HCT116 (cell line): ENCODE results near the gene RNF212. TPM values are rescaled to one million over a fixed set of nuclear protein-coding genes. Genes with fewer than 3 reads are reported as not detected.

ENCODE experiments used
- ATAC-seq: fragments of 200-7000 bp; cut with Tn5 transposase; 2 replicates; pipeline ENCODE4 v1.9.1; 2020; ENCODE audit warnings: mild to moderate bottlenecking, moderate library complexity
- BruUV-seq: library from RNA; stranded (reverse); fragments of 400-500 nt; replicated peaks from 2 replicates; lab custom pipeline; 2021; lab: Mats Ljungman, UMichigan
- CTCF ChIA-PET: fragments of 300-600 bp; sonication (Branson Sonifier 250); formaldehyde crosslinking; loops from one replicate; lab custom pipeline; 2021; ENCODE audit warnings: antibody characterized with exemption; lab: Charles Lee
- POLR2A ChIA-PET: fragments of 300-600, 350-600 bp; sonication (Branson Sonifier 250); formaldehyde crosslinking; loops from one replicate; lab custom pipeline; 2021; ENCODE audit warnings: antibody characterized with exemption; lab: Charles Lee
- RAD21 ChIA-PET, 2 experiments: fragments of 300-600 bp; sonication (Branson Sonifier 250); formaldehyde crosslinking; loops; one replicate each; lab custom pipeline; 2023; ENCODE audit warnings: low total read pairs in 2 of 2; ENCODE audit not compliant: uncharacterized antibody in 2 of 2, unreplicated experiment in 2 of 2, low non-redundant PET in 1 of 2; lab: Charles Lee
- DNase-seq: peaks from one replicate; pipeline ENCODE4 v3.0.0-alpha.2; 2010; ENCODE audit warnings: low read depth, low spot score
- H2AFZ ChIP-seq: fragments of 200-600 bp; shearing (Covaris generic), sonication (generic); 2 replicates; pipeline ENCODE4 v1.6.1; 2017; ENCODE audit warnings: low read depth, mixed run types, mixed read lengths, antibody characterized with exemption, low read length; ENCODE audit not compliant: poor library complexity, severe bottlenecking
- H3K27ac ChIP-seq: 2 replicates; pipeline ENCODE4 v1.5.1; 2012; ENCODE audit warnings: low read depth, low read length
- H3K27me3 ChIP-seq: fragments of 200-600 bp; sonication (generic); 2 replicates; pipeline ENCODE4 v1.6.1; 2016; ENCODE audit warnings: mixed run types, low read length, mixed read lengths; ENCODE audit not compliant: insufficient read depth
- H3K36me3 ChIP-seq, 2 experiments: fragments of 200-500 bp in 1 of 2; fragments of 200-600 bp in 1 of 2; sonication (Bioruptor generic) in 1 of 2; sonication (generic) in 1 of 2; 2 replicates each; pipeline versions ENCODE4 v1.5.1 to v1.6.1; 2014 to 2016; ENCODE audit warnings: low read length in 2 of 2, inconsistent platforms in 1 of 2, mixed read lengths in 1 of 2, mixed run types in 1 of 2; ENCODE audit not compliant: insufficient read depth in 2 of 2, control insufficient read depth in 1 of 2
- H3K4me1 ChIP-seq, 2 experiments: fragments of 200-600 bp in 1 of 2; sonication (generic) in 1 of 2; 2 replicates each; pipeline versions ENCODE4 v1.5.1 to v1.6.1; 2012 to 2017; ENCODE audit warnings: low read length in 2 of 2, inconsistent platforms in 1 of 2, mild to moderate bottlenecking in 1 of 2, mixed read lengths in 1 of 2, mixed run types in 1 of 2, moderate library complexity in 1 of 2; ENCODE audit not compliant: insufficient read depth in 2 of 2, control insufficient read depth in 1 of 2
- H3K4me2 ChIP-seq: fragments of 200-600 bp; sonication (generic); 2 replicates; pipeline ENCODE4 v1.6.1; 2017; ENCODE audit warnings: mixed run types, low read length, mixed read lengths
- H3K4me3 ChIP-seq, 2 experiments: fragments of 200-600 bp in 1 of 2; sonication (generic) in 1 of 2; replicated peaks in 1 of 2; 2 replicates each; pipeline ENCODE4 v1.5.1; 2011 to 2016; ENCODE audit warnings: low read length in 2 of 2, control low read depth in 1 of 2, low read depth in 1 of 2, mild to moderate bottlenecking in 1 of 2, mixed read lengths in 1 of 2, mixed run types in 1 of 2
- H3K79me2 ChIP-seq: fragments of 200-600 bp; sonication (generic); 2 replicates; pipeline ENCODE4 v1.6.1; 2017; ENCODE audit warnings: mild to moderate bottlenecking, mixed run types, low read length, moderate library complexity, mixed read lengths; ENCODE audit not compliant: insufficient read depth
- H3K9ac ChIP-seq: fragments of 200-600 bp; sonication (generic); 2 replicates; pipeline ENCODE4 v1.6.1; 2016; ENCODE audit warnings: low read length, mixed read lengths
- H3K9me2 ChIP-seq: fragments of 200-600 bp; sonication (generic), shearing (Covaris generic); 2 replicates; pipeline ENCODE4 v1.6.1; 2017; ENCODE audit warnings: mixed run types, mild to moderate bottlenecking, moderate library complexity; ENCODE audit not compliant: insufficient read depth
- H3K9me3 ChIP-seq, 2 experiments: fragments of 200-500 bp in 1 of 2; fragments of 200-600 bp in 1 of 2; sonication (Bioruptor generic) in 1 of 2; sonication (generic) in 1 of 2; 2 replicates each; pipeline ENCODE4 v1.6.1; 2014 to 2017; ENCODE audit warnings: low read length in 2 of 2, mixed read lengths in 2 of 2, inconsistent platforms in 1 of 2, low read depth in 1 of 2, mild to moderate bottlenecking in 1 of 2, mixed run types in 1 of 2, moderate library complexity in 1 of 2; ENCODE audit not compliant: control insufficient read depth in 1 of 2, insufficient read depth in 1 of 2
- H4K20me1 ChIP-seq: fragments of 200-600 bp; sonication (generic), shearing (Covaris generic); 2 replicates; pipeline ENCODE4 v1.6.1; 2017; ENCODE audit warnings: mixed run types, mild to moderate bottlenecking, moderate library complexity; ENCODE audit not compliant: insufficient read depth
- EGR1 ChIP-seq: IDR thresholded peaks from 2 replicates; pipeline ENCODE4 v1.6.1; 2012; ENCODE audit warnings: low read depth
- ELF1 ChIP-seq: IDR thresholded peaks from 2 replicates; pipeline ENCODE4 v1.6.1; 2012; ENCODE audit warnings: low read depth, borderline replicate concordance
- EZH2phosphoT487 ChIP-seq: fragments of 200-600 bp; IDR thresholded peaks from 2 replicates; pipeline ENCODE4 v1.6.1; 2018; ENCODE audit warnings: antibody characterized with exemption, borderline replicate concordance
- FOSL1 ChIP-seq: IDR thresholded peaks from 2 replicates; pipeline ENCODE4 v1.6.1; 2012; ENCODE audit warnings: low read depth
- JUND ChIP-seq: IDR thresholded peaks from 2 replicates; pipeline ENCODE4 v1.6.1; 2012
- POLR2A ChIP-seq: IDR thresholded peaks from 2 replicates; pipeline ENCODE4 v1.7.0; 2011; ENCODE audit warnings: borderline replicate concordance; ENCODE audit not compliant: insufficient read depth, insufficient read length; ENCODE audit errors: extremely low read depth
- POLR2AphosphoS5 ChIP-seq: IDR thresholded peaks from 2 replicates; pipeline ENCODE4 v1.6.1; 2011; ENCODE audit warnings: mild to moderate bottlenecking, low read depth, low read length, moderate library complexity
- RAD21 ChIP-seq: IDR thresholded peaks from 2 replicates; pipeline ENCODE4 v1.6.1; 2012; ENCODE audit warnings: low read depth, mild to moderate bottlenecking
- SIN3A ChIP-seq: IDR thresholded peaks from 2 replicates; pipeline ENCODE4 v1.6.1; 2012; ENCODE audit warnings: low read depth
- SRF ChIP-seq: IDR thresholded peaks from 2 replicates; pipeline ENCODE4 v1.6.1; 2012; ENCODE audit warnings: low read depth
- TCF7L2 ChIP-seq: IDR thresholded peaks from 2 replicates; pipeline ENCODE4 v1.7.0; 2011; ENCODE audit warnings: borderline replicate concordance, inconsistent platforms; ENCODE audit not compliant: insufficient read depth, insufficient read length; ENCODE audit errors: extremely low read depth
- ZNF274 ChIP-seq: fragments of 200-500 bp; sonication (Bioruptor generic); IDR thresholded peaks from 2 replicates; pipeline ENCODE4 v1.6.1; 2014; ENCODE audit warnings: mild to moderate bottlenecking, low read depth, low read length, inconsistent platforms
- intact Hi-C: fragments of 100-400 bp; cut with micrococcal nuclease; formaldehyde crosslinking; loops from 2 replicates; pipeline ENCODE4 v1.10.0; 2022
- total RNA-seq: library from RNA; stranded (reverse); gene quantifications from one replicate; pipeline ENCODE4 v1.2.1, GENCODE V29; 2021; ENCODE audit not compliant: unreplicated experiment
- TF ChIP-seq, protein P1 (sequence below): IDR thresholded peaks from 2 replicates; pipeline ENCODE4 v1.6.1; 2012
- TF ChIP-seq, protein P2 (sequence below): IDR thresholded peaks from 2 replicates; pipeline ENCODE4 v1.6.1; 2012; ENCODE audit warnings: low read depth
- TF ChIP-seq, protein P3 (sequence below), 3 experiments: fragments of 200-600 bp in 1 of 3; sonication (generic) in 1 of 3; IDR thresholded peaks in 2 of 3; conservative IDR thresholded peaks in 1 of 3; 2 replicates each; pipeline ENCODE4 v1.5.1; 2012 to 2017; ENCODE audit warnings: low read depth in 2 of 3, low read length in 2 of 3, antibody characterized with exemption in 1 of 3, borderline replicate concordance in 1 of 3, control low read depth in 1 of 3, mild to moderate bottlenecking in 1 of 3, mixed read lengths in 1 of 3, mixed run types in 1 of 3, moderate library complexity in 1 of 3; ENCODE audit not compliant: insufficient read depth in 1 of 3

The RNF212 gene
- total RNA-seq, 1 experiment from 2014 or later: not detected

DNA sequence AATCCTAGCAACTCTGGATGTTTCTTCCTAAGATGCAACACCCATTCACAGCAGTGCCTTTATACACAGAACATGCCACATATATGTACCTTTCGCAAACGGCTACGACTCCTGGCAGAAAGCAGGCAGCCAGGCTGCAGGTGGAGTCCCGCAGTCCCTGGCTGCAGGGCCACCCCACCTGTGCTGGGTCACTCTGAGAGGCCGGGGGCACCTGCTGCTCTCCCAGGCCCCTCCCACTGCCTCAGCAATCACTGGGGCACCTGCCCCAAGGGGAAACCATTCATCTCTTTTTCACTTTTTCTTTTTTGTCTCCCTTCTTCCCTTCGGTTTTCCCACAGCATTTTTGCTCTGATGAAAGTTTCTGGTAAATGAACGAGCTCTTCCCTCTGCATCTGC lies 28.0 kb downstream of the RNF212 start:
- H3K27ac ChIP-seq: no peak overlapping the region
- H4K20me1 ChIP-seq: no peaks in the 10 kb centered on the region
- ChIA-PET POLR2A (no interaction called here), RAD21 (no interaction called here), CTCF (no interaction called here)
- intact Hi-C loops: no loop called here
- no peaks in the 10 kb centered on the region for H3K79me2 ChIP-seq
- no peak overlapping the region for H2AFZ ChIP-seq
- H3K27me3 ChIP-seq: peaks cover 9% of the 10 kb centered on the region; the same call in 1 of the 2 replicates
- H3K9ac ChIP-seq: no peak overlapping the region
- H3K9me3 ChIP-seq: peaks cover 0 to 5% of the 10 kb centered on the region in 2 experiments; a peak in 1 of 4 replicates
- no peak overlapping the region for H3K4me3 ChIP-seq
- no peaks in the 10 kb centered on the region for H3K9me2 ChIP-seq
- H3K36me3 ChIP-seq: no peaks in the 10 kb centered on the region
- BruUV-seq: no TSS peak
- ATAC-seq (no peak), DNase-seq (no peak)
- H3K4me1 ChIP-seq: peaks cover 0 to 14% of the 10 kb centered on the region in 2 experiments; a peak in 2 of 4 replicates
- TF ChIP-seq ELF1 (no peak), JUND (no peak), RAD21 (no peak), TCF7L2 (no peak), SIN3A (no peak), ZNF274 (no peak), POLR2AphosphoS5 (no peak)
- TF ChIP-seq, protein P1, sequence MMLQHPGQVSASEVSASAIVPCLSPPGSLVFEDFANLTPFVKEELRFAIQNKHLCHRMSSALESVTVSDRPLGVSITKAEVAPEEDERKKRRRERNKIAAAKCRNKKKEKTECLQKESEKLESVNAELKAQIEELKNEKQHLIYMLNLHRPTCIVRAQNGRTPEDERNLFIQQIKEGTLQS: no peak
- no peak overlapping the region for H3K4me2 ChIP-seq

DNA sequence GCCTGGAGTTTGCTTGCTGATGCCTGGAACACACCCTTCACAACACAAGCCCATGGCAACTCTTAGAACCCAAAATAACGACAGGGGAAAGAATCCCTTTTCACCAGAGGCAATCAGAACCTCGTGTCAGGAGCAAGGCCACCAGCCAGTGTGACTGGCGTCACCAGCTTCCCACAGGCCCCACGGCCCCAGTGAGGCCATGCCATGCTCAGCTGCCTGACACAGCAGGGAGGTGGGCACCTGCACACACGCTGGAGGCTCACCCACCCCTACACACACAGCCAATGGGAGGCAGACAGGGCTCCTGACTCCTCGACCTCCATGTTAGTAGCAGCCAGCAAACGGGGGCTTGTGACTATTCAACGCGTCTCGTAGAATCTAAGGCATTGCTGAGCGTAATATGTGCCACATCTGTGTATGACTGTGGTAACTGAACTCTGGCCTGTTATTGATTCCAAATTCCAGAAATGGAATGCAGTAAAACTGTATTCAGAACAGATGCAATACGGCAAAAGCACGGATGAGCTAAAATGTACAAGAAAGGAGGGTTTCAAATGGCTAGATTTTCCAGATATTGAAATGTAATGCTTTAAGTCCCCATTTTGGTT lies 28.5 kb downstream of the RNF212 start:
- H3K9ac ChIP-seq: no peak overlapping the region
- BruUV-seq: no TSS peak
- H3K4me1 ChIP-seq: peaks cover 0 to 14% of the 10 kb centered on the region in 2 experiments; a peak in 2 of 4 replicates
- no peak overlapping the region for H3K27ac ChIP-seq
- no peaks in the 10 kb centered on the region for H3K79me2 ChIP-seq
- H4K20me1 ChIP-seq: no peaks in the 10 kb centered on the region
- H3K4me3 ChIP-seq: no peak overlapping the region
- intact Hi-C loops: no loop called here
- peaks cover 9% of the 10 kb centered on the region; the same call in 1 of the 2 replicates for H3K27me3 ChIP-seq
- ChIA-PET CTCF (no interaction called here), POLR2A (no interaction called here), RAD21 (no interaction called here)
- peaks cover 0 to 5% of the 10 kb centered on the region in 2 experiments; a peak in 1 of 4 replicates for H3K9me3 ChIP-seq
- H3K36me3 ChIP-seq: no peaks in the 10 kb centered on the region
- ATAC-seq (no peak), DNase-seq (no peak)
- H2AFZ ChIP-seq: no peak overlapping the region
- no peak overlapping the region for H3K4me2 ChIP-seq
- no peaks in the 10 kb centered on the region for H3K9me2 ChIP-seq
- TF ChIP-seq, protein P2, sequence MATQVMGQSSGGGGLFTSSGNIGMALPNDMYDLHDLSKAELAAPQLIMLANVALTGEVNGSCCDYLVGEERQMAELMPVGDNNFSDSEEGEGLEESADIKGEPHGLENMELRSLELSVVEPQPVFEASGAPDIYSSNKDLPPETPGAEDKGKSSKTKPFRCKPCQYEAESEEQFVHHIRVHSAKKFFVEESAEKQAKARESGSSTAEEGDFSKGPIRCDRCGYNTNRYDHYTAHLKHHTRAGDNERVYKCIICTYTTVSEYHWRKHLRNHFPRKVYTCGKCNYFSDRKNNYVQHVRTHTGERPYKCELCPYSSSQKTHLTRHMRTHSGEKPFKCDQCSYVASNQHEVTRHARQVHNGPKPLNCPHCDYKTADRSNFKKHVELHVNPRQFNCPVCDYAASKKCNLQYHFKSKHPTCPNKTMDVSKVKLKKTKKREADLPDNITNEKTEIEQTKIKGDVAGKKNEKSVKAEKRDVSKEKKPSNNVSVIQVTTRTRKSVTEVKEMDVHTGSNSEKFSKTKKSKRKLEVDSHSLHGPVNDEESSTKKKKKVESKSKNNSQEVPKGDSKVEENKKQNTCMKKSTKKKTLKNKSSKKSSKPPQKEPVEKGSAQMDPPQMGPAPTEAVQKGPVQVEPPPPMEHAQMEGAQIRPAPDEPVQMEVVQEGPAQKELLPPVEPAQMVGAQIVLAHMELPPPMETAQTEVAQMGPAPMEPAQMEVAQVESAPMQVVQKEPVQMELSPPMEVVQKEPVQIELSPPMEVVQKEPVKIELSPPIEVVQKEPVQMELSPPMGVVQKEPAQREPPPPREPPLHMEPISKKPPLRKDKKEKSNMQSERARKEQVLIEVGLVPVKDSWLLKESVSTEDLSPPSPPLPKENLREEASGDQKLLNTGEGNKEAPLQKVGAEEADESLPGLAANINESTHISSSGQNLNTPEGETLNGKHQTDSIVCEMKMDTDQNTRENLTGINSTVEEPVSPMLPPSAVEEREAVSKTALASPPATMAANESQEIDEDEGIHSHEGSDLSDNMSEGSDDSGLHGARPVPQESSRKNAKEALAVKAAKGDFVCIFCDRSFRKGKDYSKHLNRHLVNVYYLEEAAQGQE: no peak
- TF ChIP-seq ZNF274: no peak
- no peak for TF ChIP-seq JUND
- no peak for TF ChIP-seq POLR2A
- TF ChIP-seq, protein P3, sequence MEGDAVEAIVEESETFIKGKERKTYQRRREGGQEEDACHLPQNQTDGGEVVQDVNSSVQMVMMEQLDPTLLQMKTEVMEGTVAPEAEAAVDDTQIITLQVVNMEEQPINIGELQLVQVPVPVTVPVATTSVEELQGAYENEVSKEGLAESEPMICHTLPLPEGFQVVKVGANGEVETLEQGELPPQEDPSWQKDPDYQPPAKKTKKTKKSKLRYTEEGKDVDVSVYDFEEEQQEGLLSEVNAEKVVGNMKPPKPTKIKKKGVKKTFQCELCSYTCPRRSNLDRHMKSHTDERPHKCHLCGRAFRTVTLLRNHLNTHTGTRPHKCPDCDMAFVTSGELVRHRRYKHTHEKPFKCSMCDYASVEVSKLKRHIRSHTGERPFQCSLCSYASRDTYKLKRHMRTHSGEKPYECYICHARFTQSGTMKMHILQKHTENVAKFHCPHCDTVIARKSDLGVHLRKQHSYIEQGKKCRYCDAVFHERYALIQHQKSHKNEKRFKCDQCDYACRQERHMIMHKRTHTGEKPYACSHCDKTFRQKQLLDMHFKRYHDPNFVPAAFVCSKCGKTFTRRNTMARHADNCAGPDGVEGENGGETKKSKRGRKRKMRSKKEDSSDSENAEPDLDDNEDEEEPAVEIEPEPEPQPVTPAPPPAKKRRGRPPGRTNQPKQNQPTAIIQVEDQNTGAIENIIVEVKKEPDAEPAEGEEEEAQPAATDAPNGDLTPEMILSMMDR (IDR thresholded peaks at IDR 0.05 in 2 of 3, conservative IDR thresholded peaks at IDR 0.05 in 1 of 3; ENCODE audit: borderline replicate concordance in 1 of 3, insufficient read depth in 1 of 3, low read depth in 2 of 3, low read length in 2 of 3): no peak
- no peak for TF ChIP-seq EGR1
- no peak for TF ChIP-seq SRF
- TF ChIP-seq EZH2phosphoT487: no peak
- no peak for TF ChIP-seq FOSL1
